Right lobe of liver (tissue), 4 donors: Measurements from ENCODE around the gene BMP10.

Experiments
- CTCF ChIP-seq, 4 donors: fragments of 200-600 bp in 3 of 4; fragments of 450-650 bp in 1 of 4; IDR thresholded peaks; one replicate each; pipeline versions ENCODE4 v1.5.1 to v1.8.0; 2016 to 2022; ENCODE audit warnings: antibody characterized with exemption in 4 of 4, mild to moderate bottlenecking in 2 of 4
- POLR2A ChIP-seq: fragments of 450-650 bp; IDR thresholded peaks from one replicate; pipeline ENCODE4 v1.6.1; 2017; ENCODE audit warnings: antibody characterized with exemption, mild to moderate bottlenecking
- donor health status: DM: no; HTN: no; CAD: no.
- donor health status: DM: no; HTN: no; CAD: no.
- donor health status: DM: no; HTN: yes; CAD: no.

- TF ChIP-seq POLR2A (no peak), CTCF (IDR thresholded peaks at IDR 0.05) (peak; percentile 51 to 76 (median 64))
Observed at GRCh38 chr2:68839260-68839833, 31.9 kb downstream of the BMP10 start.
